GM19452 (cell line): ENCODE data around the gene IGFBPL1.
"Not testable (repeated sequence)": the region's sequence is repeated elsewhere in the genome, so short reads cannot be mapped to it uniquely, and the experiment has no call there.

Experiments used
- ATAC-seq: cut with Tn5 transposase; IDR thresholded peaks from one replicate; pipeline ENCODE4 v1.9.1; 2021; ENCODE audit not compliant: unreplicated experiment

IGFBPL1 gene

DNA sequence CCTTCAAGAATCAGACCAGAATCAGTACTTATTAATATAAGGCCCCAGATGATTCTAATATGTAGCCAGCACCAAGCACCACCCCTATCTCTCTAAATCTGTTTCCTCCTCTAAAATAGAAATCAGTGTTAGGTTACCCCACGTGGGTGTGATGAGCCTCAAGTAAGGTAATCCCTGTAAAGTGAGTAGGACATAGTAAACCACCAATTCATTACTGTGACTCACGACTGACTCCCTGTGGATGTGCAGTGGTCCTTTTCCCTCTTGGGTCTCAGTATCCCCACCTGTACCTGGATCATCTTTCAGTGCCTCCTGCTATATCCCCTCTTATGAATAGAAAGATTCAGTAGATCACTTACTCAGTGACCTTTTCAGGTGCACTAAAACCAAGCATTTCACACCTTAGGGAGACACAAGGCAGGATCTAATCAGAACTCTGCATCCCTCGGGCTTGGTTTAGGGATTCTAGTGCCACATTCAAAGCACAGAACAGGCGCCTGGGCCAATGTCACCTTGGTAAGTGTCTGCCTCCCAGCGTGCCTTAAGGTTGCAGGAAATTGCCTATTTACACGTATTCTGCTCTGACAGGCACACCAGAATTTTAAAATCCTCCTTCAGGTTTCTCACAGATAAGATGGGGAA lies 43.9 kb downstream of the IGFBPL1 start:
- ATAC-seq = no peak

DNA sequence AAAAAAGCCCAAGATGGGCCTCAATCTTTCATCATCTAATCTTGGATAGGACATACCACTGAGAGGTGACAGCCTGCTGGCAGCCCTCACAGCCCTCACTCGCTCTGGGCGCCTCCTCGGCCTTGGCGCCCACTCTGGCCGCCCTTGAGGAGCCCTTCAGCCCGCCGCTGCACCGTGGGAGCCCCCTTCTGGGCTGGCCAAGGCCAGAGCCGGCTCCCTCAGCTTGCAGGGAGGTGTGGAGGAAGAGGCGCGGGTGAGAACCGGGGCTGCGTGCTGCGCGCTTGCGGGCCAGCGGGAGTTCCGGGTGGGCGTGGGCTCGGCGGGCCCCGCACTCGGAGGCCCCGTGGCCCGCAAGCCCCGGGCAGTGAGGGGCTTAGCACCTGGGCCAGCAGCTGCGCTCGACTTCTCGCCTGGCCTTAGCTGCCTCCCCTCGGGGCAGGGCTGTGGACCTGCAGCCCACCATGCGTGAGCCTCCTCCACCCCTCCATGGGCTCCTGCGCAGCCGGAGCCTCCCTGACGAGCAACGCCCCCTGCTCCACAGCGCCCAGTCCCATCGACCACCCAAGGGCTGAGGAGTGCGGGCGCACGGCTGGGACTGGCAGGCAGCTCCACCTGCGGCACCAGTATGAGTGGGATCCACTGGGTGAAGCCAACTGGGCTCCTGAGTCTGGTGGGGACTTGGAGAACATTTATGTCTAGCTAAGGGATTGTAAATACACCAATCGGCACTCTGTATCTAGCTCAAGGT lies 46.7 kb downstream of the IGFBPL1 start:
- ATAC-seq = not testable (repeated sequence)

DNA sequence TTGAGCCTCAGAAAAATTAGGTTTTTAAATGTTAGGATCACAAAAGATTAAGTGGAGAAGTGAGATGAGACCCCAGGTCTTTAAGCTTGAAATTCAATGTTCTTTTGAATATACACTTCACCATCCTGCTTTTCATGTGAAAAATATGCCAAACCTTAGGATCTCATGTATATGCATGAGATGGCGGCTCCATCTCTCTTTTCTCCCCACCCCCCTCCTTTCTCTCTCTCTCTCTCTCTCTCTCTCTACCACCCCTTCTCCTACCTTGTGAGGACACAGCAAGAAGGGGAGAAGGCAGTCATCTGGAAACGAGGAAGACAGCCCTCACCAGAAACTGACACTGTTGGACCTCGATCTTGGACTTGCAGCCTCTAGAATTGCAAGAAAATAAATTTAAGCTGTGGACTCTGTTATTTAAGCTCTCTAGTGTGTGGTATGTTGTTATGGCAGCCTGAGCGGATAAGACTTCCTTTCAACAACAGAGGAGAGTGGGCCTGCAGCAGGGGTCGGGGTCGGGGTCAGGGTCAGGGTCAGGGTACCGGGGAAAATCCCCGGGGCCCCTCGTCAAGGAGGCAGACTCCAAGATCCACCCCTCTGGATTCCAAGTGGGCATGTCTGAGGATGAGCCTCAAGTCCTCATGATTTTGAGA lies 48.1 kb downstream of the IGFBPL1 start:
- no peak for ATAC-seq

DNA sequence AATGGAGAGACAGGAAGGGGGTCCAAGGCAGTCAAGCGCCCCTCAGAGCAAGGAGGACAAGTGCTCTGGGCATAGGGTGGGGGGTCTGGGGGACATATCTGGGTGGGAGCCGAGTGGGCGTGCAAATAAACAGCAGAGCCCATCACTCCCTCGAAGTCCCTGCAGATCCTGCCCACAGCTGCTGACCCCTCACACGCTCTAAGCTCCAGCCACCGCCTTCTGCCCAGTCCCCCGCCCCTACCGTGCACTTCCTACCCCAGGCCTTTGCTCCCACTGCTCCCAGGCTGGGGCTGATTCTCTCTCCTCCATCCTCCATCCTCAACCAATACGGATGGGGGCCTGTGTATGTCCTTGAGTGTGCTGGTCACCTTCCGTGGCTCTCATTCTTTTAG lies 48.7 kb downstream of the IGFBPL1 start:
- no peak for ATAC-seq

DNA sequence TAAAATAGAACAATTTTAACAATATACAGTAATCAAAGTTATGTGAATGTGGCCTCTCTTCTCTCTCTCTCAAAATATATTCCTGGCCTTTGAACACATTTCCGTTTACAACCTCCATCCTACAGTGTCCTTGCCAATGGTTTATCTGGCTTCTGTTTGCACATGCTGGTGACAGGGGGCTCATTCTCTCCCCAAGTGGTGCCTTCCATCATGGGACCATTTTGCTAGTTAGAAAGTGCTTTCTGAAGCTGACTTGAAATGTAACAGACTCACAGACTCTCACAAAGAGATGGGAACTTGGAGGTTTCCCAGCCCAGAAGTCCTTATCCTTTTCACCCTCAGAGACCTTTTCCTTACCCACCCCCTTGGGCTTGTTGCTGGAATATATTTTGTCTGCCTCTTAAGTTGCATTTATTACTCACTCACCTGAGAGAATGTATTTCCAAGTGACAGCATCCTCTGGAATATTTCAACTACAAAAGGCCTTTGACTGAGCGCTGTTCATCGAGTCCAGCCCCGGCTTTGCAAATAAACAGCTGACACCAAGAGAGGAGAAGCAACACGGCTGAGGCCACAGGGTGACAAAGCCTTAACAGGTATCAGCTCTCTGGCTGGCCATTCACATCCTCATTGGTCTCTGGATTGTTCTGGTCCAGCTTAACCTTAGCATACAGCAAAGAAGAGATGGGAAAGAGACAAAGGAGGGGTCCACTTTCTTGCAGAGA lies 49.2 kb downstream of the IGFBPL1 start:
- ATAC-seq = no peak

DNA sequence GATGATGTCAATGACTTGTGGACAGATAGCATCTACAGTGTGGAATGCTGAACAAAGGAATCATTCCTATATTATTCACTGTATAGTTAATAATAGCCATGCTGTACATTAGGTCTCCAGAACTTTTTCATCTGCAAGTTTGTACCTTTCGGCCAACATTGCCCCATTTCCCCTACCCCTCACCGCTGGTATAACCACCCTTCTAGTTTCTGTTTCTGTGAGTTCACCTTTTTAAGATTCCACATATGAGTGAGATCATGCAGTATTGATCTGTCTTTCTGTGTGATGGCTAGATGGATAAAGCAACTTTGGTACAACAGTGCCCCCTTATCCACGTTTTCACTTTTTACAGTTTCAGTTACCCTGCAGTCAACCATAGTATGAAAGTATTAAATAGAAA lies 50.6 kb downstream of the IGFBPL1 start:
- no peak for ATAC-seq

DNA sequence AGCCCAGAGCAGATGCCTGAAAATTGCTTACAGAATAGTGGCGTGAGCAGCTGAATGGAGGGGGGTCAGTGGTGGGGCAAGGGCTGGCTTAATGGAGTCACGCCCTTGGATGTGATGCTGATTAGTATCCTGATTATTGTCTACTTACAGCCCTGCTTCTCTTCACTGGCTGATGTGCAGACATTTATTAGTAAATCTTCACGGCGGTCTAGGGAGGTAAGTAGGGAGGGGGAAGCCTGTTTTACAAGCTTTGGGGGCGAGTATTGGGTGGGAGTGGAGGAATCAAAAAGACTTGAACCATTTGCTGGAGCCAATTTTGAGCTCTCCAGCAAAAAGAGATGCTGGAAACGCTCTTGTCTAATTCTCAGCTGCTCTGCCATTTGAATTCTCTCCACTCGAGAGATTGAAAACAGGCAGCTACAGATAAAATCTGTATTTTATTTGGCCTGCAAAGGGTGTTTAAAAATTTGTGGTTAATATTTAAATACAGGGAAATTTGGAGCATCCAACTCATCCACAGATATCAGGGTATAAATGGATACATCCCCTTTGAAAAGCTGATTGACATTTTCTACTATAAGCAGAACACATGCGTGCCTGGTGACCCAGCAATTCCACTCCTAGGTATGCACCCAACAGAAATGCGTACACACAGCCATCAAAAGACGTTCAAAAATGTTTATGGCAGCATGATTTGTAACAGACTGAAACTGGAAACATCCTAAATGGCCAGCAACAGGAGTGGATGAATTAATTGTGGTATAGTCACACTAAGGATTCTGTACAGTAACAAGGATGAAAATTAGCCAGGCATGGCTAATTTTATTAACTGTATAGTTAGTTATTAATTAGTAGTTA lies 51.3 kb downstream of the IGFBPL1 start:
- no peak for ATAC-seq

DNA sequence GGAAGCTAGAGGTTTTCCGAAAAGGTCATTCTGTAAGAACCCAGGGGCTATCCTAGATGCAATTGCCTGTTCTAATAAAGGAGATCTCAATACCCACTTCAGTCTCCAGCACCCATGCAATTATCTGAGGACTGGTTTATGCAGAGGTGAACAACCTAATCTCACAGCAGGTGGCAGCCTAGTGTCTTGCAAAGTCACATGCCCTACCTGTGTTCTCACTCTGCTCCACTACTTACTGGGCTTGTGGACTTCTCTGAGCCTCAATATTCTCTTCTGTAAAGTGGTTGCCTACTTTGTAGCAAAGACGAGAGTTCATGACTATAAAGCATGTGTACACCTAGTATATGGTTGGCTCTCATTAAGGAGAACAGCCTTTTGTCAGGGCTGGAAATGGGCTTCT lies 52.8 kb downstream of the IGFBPL1 start:
- no peak for ATAC-seq

DNA sequence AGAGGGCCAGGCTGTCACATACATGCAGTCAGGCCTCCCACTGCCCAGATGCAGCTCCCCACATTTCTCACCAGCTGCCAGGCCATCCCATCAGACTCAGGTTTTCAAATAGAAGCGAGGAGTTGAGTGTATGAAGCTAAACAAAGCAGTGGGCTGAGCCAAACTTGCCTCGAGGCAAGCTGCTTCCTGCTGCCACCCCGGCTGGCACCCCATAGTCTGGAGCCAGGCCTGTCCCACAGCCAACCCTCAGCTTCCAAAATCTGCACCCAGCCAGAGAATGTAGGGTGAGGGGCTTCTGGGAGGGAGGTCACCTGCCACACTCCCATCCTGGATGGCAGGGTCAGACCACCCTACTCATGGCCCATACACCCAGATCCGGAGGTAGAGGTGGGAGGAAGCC lies 54.1 kb downstream of the IGFBPL1 start:
- no peak for ATAC-seq

DNA sequence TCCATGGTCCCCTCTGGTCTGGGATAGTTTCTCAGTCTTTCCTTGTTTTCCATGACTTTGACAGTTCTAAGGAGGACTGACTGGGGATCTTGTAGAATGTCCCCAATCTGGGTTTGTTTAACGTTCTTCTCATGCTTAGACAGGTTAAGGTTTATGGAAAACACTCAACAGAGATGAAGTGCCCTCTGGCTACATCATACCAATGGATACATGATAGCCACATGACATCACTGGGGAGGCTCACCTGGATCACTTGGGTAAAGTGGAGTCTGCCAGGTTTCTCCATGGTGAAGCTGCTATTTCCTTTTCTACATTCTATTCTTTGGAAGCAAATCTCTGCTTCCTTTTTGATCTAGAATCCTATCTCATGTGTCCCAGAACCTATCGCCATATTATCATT lies 55.5 kb downstream of the IGFBPL1 start:
- no peak for ATAC-seq

DNA sequence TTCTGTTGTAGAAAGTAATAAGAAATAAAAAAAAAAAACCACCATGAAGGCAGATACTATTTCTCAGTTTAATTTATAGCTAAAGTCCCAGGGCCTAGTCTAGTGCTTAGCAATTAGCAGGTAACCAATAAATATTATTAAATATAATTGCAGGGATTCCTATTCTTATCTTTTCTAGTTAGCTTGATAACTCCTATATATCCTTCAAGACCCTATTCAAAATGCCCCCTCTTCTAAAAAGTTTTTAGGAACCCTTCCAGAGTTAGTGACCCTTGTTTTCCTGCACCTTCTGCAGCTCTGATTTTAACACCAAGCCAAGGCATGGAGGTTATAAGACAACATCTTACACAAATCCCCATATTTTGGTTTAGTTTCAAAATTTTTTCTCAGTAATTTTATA lies 56.4 kb downstream of the IGFBPL1 start:
- ATAC-seq = no peak

DNA sequence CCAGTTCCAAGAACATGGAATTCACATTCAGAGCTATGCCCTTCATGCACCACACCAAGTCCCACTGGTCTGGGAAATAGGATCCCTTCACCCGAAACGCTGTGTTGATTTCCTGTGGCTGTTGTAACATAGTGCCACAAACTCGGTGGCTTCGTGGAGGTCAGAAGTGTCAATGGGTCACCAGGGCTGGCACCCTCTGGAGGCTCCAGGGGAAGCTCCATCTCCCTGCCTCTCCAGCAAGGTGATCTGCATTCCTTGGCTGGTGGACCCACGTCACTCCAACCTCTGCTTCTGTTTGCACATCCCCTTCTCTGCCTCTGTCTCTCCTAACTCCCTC lies 60.7 kb downstream of the IGFBPL1 start:
- no peak for ATAC-seq

DNA sequence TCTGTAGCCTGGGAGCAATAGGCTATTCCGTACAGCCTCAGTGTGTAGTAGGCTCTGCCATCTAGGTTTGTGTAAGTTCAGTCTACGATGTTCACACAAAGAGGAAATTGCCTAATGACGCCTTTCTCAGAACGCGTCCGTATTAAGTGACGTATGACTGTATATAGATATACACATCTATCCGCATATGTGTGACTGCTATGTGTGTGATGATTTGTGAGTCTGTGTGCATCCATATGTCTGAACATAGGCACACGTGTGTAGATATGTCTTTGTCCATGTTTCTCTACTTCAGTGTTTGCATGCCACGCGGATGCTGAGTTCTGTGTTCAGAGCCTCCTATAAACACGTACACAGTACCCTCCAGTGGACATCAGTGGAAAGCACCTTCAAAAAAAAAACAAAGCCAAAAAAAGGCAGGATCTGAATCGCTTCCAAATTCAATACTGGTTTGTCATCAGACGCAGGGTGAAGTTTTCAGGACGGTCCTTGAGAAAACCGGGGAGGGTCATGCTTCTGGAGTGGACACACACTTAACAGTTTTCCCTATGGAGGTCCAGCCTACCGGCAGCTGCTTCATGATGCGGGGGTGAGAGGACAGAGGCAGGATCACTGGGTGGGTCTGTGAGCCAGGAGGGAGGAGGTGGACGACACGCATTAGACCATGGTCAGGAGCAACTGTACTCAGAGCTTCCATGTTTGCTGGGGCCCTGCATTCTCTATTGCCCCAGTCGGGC lies 61.2 kb downstream of the IGFBPL1 start:
- peak; percentile 53 for ATAC-seq

DNA sequence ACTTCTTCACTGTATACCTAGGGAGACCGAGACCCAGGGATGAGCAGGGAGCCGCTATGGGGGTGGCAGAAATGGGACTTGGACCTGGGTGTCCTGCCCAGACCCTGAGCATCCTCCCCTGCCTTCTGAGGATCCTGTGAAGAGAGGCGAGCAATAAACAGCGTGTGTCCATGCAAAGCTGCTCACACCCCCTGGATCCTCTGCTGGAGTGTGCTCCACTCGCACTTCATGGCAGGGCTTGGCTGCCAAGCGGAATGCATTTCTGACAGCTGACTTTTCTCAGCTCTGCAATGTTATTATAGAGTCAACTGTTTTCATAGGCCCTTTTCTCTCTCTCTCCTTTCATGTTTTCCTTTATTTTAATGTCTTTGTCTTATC lies 62.8 kb downstream of the IGFBPL1 start:
- ATAC-seq = no peak

DNA sequence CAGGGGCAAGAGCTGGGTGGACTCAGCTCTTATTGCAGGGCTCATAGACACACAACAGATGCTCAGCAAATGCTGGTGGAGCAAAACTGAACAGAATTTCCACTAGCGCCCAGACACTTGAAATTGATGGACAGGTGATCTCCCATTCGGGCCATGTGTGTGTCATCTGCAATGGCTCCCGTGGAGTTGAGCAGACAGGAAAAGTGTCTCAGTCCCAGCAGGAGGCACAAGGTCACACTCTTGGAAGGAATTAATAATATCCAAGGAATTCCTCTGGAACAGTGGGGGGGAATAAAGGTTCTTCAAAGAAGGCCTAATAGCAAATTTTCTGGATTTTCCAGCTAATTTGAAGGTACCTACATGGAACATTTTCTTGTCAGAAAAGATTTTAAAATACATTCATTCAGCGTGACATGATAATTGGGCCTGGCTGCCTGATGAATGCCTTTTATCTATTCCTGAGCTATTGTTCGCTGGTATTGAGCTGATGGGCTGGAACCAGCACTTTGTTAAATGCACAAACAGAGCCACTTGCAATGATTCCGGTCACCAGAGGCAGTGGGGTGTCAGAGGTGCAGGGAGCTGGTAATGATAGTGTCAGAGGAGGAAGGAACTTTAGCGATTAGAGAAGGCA lies 63.3 kb downstream of the IGFBPL1 start:
- ATAC-seq = no peak

DNA sequence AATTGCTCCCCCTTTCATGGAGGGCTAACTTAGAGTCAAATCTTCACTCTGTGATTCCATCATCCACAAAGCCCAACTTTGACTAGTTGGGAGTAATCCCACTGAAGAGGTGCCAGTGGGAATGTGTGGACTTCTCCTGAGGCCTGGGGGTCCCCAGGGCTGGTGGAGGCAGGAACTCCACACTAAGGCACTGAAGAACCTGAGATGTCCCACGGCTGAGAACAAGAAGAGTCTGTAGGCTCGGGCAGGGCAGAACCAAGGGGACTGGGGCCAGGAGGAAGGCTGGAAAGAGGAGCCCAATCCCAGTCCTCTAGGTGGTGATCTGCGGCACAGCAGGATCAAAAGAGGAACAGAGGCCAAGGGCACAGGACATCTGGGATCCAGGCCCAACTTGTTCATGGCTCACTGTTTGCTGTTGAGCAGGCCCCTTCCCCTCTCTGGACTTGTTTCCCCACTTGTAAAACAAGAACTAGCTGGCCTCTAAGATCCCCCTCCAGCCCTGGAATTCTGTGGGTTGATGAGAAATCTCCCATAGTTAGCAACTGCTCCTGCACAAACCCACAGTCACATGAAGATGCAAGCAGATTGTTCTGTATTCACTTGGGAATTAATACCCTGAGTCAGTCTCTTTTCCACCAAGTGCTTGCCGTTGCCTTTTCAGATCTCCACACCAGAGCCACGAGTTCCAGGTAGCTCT lies 64.4 kb downstream of the IGFBPL1 start:
- ATAC-seq = no peak

DNA sequence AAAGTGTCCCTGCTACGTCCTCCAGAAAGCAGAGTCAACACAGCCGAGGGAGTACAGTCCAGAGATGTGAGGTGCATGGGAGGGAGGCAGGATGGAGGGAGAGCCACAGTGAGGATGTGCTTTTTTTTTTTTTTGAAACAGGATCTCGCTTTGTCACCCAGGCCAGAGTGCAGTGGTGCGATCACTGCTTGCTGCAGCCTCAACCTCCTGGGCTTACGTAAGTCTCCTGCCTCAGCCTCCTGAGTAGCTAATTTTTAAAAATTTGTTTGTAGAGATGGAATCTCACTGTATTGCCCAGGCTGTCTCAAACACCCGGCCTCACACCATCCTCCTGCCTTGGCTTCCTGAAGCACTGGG lies 65.0 kb downstream of the IGFBPL1 start:
- no peak for ATAC-seq

DNA sequence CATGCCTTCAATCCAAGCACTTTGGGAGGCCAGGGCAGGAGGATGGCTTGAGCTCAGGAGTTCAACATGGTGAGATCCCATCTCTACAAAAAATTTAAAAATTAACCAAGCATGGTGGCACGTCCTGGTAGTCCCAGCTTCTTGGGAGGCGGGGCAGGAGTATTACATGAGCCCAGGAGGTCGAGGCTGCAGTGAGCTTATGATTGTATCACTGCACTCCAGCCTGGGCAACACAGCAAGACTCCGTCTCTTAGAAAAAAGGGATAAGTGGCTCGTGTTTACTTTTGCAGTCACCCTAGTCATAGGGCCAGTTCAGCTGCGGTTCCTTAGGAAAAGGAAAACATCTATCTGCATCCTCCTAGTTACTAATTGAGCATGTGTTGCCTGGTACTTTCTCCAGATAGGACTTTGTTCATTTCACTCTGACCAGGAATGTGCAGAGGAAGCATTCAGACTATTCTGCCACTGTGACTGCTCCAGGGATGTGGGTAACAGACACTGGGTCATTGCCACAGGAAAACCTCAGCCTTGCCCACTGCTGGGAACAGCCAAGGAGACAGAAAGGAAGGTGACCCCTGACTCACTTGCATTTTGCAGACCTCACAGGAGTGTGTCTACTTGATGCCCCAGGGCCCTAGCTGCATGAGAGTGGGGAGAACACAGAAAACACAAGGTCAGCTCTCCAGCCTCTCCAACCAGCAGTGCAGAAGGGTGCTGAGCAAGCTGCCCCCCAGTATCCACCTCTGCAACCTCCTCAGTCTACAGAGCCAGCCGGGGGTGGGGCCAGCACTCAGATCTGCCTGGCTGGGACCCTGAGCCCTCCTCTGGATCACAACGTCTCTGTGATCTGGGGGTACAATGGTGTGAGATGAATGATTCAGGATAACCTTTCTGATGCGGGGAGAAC lies 65.6 kb downstream of the IGFBPL1 start:
- no peak for ATAC-seq
